Transverse colon (tissue), 4 donors: ENCODE data around the gene WDR6. TPM values are rescaled to one million over a fixed set of nuclear protein-coding genes. Genes with fewer than 3 reads are reported as not detected.
"Not testable (repeated sequence)": the region's sequence is repeated elsewhere in the genome, so short reads cannot be mapped to it uniquely, and the experiment has no call there.

Source experiments
- DNase-seq: peaks from one replicate; pipeline ENCODE4 v3.0.0-alpha.2; 2019
- H3K27ac ChIP-seq, 4 donors: fragments of 200-600 bp; sonication (generic); 2 replicates each; pipeline ENCODE4 v1.5.1; 2016 to 2018; ENCODE audit warnings: inconsistent platforms in 4 of 4
- H3K27me3 ChIP-seq: fragments of 200-600 bp; sonication (generic); 2 replicates; pipeline ENCODE4 v1.5.1; 2017; ENCODE audit warnings: inconsistent platforms
- H3K36me3 ChIP-seq, 4 donors: fragments of 200-600 bp; sonication (generic); 2 replicates each; pipeline ENCODE4 v1.5.1; 2017 to 2019; ENCODE audit warnings: inconsistent platforms in 4 of 4
- H3K4me1 ChIP-seq, 4 donors: fragments of 200-600 bp; sonication (generic); 2 replicates each; pipeline ENCODE4 v1.5.1; 2017 to 2020; ENCODE audit warnings: inconsistent platforms in 4 of 4
- H3K4me3 ChIP-seq, 4 donors: fragments of 200-600 bp; sonication (generic); 1 replicate in 1 of 4; 2 replicates in 3 of 4; pipeline versions ENCODE4 v1.5.1 to v1.6.1; 2017 to 2019; ENCODE audit warnings: inconsistent platforms in 4 of 4
- H3K9me3 ChIP-seq, 2 donors: fragments of 200-600 bp; sonication (generic); 2 replicates each; pipeline ENCODE4 v1.5.1; 2017 to 2019; ENCODE audit warnings: inconsistent platforms in 2 of 2
- CTCF ChIP-seq, 5 experiments: fragments of 200-600 bp in 3 of 5; fragments of 450-650 bp in 2 of 5; sonication (generic) in 3 of 5; IDR thresholded peaks; 1 replicate in 2 of 5; 2 replicates in 3 of 5; pipeline ENCODE4 v1.5.1; 2016 to 2017; ENCODE audit warnings: antibody characterized with exemption in 5 of 5, inconsistent platforms in 3 of 5, mild to moderate bottlenecking in 2 of 5, moderate library complexity in 1 of 5
- EP300 ChIP-seq: sonication (generic); formaldehyde crosslinking; IDR thresholded peaks from one replicate; pipeline ENCODE4 v1.6.1; 2017; ENCODE audit warnings: antibody characterized with exemption, low read depth
- POLR2A ChIP-seq: fragments of 450-650 bp; IDR thresholded peaks from one replicate; pipeline ENCODE4 v1.6.1; 2016; ENCODE audit warnings: antibody characterized with exemption, mild to moderate bottlenecking, moderate library complexity
- POLR2AphosphoS5 ChIP-seq, 3 donors: sonication (generic); formaldehyde crosslinking; IDR thresholded peaks; one replicate each; pipeline ENCODE4 v1.6.1; 2016; ENCODE audit warnings: antibody characterized with exemption in 3 of 3
- WGBS, 2 donors: methylation state at CpG; one replicate each; pipeline ENCODE4 v1.1.5; 2018; ENCODE audit warnings: low coverage in 1 of 2; 5-methylcytosine and 5-hydroxymethylcytosine counted together
- in situ Hi-C, 4 donors: fragments of 200-750 bp; cut with MboI; loops; one replicate each; pipeline versions ENCODE4 v1.15.0 to v1.15.1; 2017; ENCODE audit warnings: low sequenced_read_pairs in 3 of 4, low pct_ligation_motif_present in 1 of 4, low pct_unique_long_range_greater_than_20kb in 1 of 4
- intact Hi-C: fragments of 100-400 bp; cut with DNase I; formaldehyde crosslinking; loops from one replicate; pipeline ENCODE4 v1.15.1; 2023; ENCODE audit warnings: low total_unique reads
- total RNA-seq, 4 donors: library from RNA; depleted of rRNA; stranded (reverse); fragments of >200 nt; gene quantifications; one replicate each; pipeline ENCODE4 v1.1.0, GENCODE V29; 2016

WDR6 gene
- total RNA-seq, 4 donors from 2014 or later = 76.0 to 162 (median 146) TPM

GRCh38 chr3:49007771-49008528 is 759 bp downstream of the WDR6 start:
- DNase-seq = peak; percentile 95
- 13 to 53% methylated on average over 4 to 41 of the region's 41 CpGs for WGBS, 2 donors
- H3K36me3 ChIP-seq = no peaks in the 10 kb centered on the region
- peak overlapping the region; percentile 62 to 97 (median 78) for H3K4me3 ChIP-seq
- peak overlapping the region; percentile 95 to 99 (median 96) for H3K27ac ChIP-seq
- peaks cover 12 to 32% (median 19%) of the 10 kb centered on the region in 4 donors for H3K4me1 ChIP-seq
- no peaks in the 10 kb centered on the region for H3K9me3 ChIP-seq
- intact Hi-C loops (loop anchor here (1.0 kb wide), 1 partner anchor 12 kb away; no protein-coding TSS in a partner anchor), in situ Hi-C loops (no loop called here)
- H3K27me3 ChIP-seq = no peaks in the 10 kb centered on the region
- TF ChIP-seq CTCF (IDR thresholded peaks at IDR 0.05) (no peak), EP300 (no peak), POLR2AphosphoS5 (IDR thresholded peaks at IDR 0.05) (no peak), POLR2A (no peak)

- H3K36me3 ChIP-seq, DNase-seq, in situ Hi-C loops, H3K27me3 ChIP-seq, H3K9me3 ChIP-seq, intact Hi-C loops: not testable (repeated sequence)
- H3K27ac ChIP-seq = peak overlapping the region; percentile 95 to 99 (median 96)
- 84 to 91% methylated on average over 5 of the region's 5 CpGs for WGBS, 2 donors
- H3K4me1 ChIP-seq = peaks cover 12 to 32% (median 19%) of the 10 kb centered on the region in 4 donors
- H3K4me3 ChIP-seq = peak overlapping the region in 1 of 4 donors; percentile 92
Measured at GRCh38 chr3:49008627-49009026, 1.4 kb downstream of the WDR6 start.

GRCh38 chr3:49009396-49009795 is 2.2 kb downstream of the WDR6 start:
- no peak for TF ChIP-seq EP300
- no peak for TF ChIP-seq CTCF (IDR thresholded peaks at IDR 0.05)
- no peak for TF ChIP-seq POLR2AphosphoS5 (IDR thresholded peaks at IDR 0.05)
- no peak for TF ChIP-seq POLR2A
- WGBS, 2 donors = 79 to 81% methylated on average over 3 of the region's 3 CpGs
- DNase-seq = no peak
- Histone ChIP-seq H3K27ac (no peak overlapping the region), H3K36me3 (peaks cover 0 to 2% (median 0%) of the 10 kb centered on the region in 4 donors), H3K4me3 (no peak overlapping the region), H3K27me3 (no peaks in the 10 kb centered on the region), H3K9me3 (no peaks in the 10 kb centered on the region), H3K4me1 (peaks cover 12 to 32% (median 19%) of the 10 kb centered on the region in 4 donors)
- intact Hi-C loops = no loop called here
- in situ Hi-C loops = no loop called here

DNA sequence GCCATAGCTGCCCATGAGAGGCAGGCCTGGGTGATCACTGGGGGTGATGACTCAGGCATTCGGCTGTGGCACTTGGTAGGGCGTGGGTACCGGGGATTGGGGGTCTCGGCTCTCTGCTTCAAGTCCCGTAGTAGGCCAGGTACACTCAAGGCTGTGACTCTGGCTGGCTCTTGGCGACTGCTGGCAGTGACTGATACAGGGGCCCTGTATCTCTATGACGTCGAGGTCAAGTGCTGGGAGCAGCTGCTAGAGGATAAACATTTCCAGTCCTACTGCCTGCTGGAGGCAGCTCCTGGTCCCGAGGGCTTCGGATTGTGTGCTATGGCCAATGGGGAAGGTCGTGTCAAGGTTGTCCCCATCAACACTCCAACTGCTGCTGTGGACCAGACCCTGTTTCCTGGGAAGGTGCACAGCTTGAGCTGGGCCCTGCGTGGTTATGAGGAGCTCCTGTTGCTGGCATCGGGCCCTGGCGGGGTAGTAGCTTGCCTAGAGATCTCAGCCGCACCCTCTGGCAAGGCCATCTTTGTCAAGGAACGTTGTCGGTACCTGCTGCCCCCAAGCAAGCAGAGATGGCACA is 5.3 kb downstream of the WDR6 start:
- DNase-seq = no peak
- TF ChIP-seq POLR2A (no peak), CTCF (IDR thresholded peaks at IDR 0.05) (no peak), EP300 (no peak), POLR2AphosphoS5 (IDR thresholded peaks at IDR 0.05) (no peak)
- peaks cover 10 to 31% (median 15%) of the 10 kb centered on the region in 4 donors for H3K4me1 ChIP-seq
- in situ Hi-C loops = no loop called here
- H3K36me3 ChIP-seq = peaks cover 0 to 12% (median 5%) of the 10 kb centered on the region in 4 donors
- intact Hi-C loops = no loop called here
- WGBS, 2 donors = 73% methylated on average over 17 of the region's 17 CpGs; no CpG with 5 or more reads in 1 of the 2 donors
- no peaks in the 10 kb centered on the region for H3K9me3 ChIP-seq
- no peaks in the 10 kb centered on the region for H3K27me3 ChIP-seq
- no peak overlapping the region for H3K27ac ChIP-seq
- no peak overlapping the region for H3K4me3 ChIP-seq
